Left colon (tissue), 2 donors: ENCODE data around the gene UNC119B. TPM values are rescaled to one million over a fixed set of nuclear protein-coding genes. Genes with fewer than 3 reads are reported as not detected.
"Not testable (repeated sequence)": the region's sequence is repeated elsewhere in the genome, so short reads cannot be mapped to it uniquely, and the experiment has no call there.

ENCODE experiments used
- ATAC-seq: fragments of 200-7000 bp; cut with Tn5 transposase; one replicate; pipeline ENCODE4 v1.9.1; 2020; ENCODE audit warnings: mild to moderate bottlenecking, moderate library complexity
- DNase-seq, 2 donors: peaks; one replicate each; pipeline ENCODE4 v3.0.0-alpha.2; 2020
- intact Hi-C, 2 donors: fragments of 100-400 bp; cut with DNase I in 1 of 2; cut with micrococcal nuclease in 1 of 2; formaldehyde crosslinking; loops; one replicate each; pipeline versions ENCODE4 v1.11.2 to v1.14.0; 2022; cut with DNase I, micrococcal nuclease
- total RNA-seq, 2 donors: library from RNA; stranded (reverse); fragmentation: NEBNext Ultra II Directional; extraction: Animal tissue kit (Norgen Biotek cat#: 25700); gene quantifications; one replicate each; pipeline ENCODE4 v1.2.1, GENCODE V29; 2021
- donor health status: DM: no; HTN: no; CAD: no.
- donor health status: DM: yes; HTN: yes; CAD: no.

Gene UNC119B
- total RNA-seq, 2 donors from 2014 or later, result 15.1 to 27.5 TPM

DNA sequence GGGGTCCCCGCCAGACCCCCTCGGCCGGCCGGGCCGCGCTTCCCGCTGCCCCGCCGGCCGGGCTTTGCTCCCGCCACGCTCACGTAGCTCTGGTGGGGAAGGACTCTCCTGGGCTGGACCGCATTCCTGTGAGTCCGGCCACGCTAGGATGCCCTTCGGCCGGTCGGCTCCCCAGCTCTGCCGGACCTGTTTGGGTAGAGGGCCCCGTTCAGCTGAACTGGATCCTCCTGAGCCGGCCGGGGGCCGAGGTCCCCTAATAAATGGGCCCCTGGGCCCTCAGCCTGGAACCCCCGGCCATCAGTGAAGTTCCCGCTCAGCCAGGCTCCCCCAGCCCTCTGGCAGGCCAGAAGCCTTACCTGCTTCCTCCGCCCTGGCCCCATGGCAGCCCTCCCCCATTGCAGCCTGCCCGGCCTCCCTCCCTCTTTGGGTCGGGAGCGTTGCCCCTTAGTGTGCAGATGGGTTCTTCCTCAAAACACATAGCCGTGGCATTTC is 593 bp downstream of the UNC119B start:
- DNase-seq (peak in 1 of 2 donors; percentile 47), ATAC-seq (peak; percentile 53)
- intact Hi-C loops, result loop anchor here in 1 of 2 donors (5.0 kb wide), 1 partner anchor 64 kb away; no protein-coding TSS in a partner anchor

DNA sequence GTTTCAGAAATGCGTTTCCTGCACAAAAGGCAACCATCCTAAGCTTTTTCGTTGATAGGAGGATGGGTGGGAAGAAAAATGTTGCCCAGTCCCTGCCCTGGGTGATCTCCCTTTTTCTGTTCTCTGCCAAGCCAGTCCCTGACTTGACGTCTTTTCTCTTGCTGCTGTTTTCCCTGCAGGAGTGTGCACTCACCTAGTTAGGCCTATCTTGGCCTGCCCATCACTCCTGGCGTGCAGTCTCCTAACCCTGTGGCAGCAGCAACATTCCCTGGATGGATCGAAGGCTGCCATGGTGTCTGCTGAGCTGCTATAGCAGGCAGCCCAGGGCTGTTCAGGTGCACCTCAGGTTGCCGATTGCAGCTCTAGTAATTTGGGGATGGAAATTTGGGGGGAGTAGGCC is 1.2 kb downstream of the UNC119B start:
- DNase-seq (no peak), ATAC-seq (peak; percentile 20)
- intact Hi-C loops, result loop anchor here in 1 of 2 donors (5.0 kb wide), 1 partner anchor 64 kb away; no protein-coding TSS in a partner anchor

DNA sequence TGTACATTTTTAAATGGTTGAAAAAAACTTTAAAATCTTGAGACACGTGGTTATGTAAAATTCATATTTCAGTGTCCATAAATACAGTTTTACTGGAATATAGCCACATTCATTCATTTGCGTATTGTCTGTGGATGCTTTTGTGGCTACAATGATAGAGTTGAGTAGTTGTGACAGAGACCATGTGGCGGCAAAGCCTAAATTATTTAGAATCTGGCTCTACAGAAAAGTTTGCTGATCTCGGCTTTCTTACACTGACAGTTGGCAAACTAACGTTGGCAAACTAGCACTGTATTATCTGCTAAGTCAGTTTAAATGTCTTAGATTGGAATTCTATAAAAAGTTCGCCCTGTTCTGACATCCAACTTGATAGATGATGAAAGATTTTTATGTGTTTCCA is 2.4 kb downstream of the UNC119B start:
- intact Hi-C loops, result loop anchor here in 1 of 2 donors (2.0 to 5.0 kb wide), 2 partner anchors 65 to 130 kb away; no protein-coding TSS in a partner anchor
- DNase-seq (no peak), ATAC-seq (no peak)

DNA sequence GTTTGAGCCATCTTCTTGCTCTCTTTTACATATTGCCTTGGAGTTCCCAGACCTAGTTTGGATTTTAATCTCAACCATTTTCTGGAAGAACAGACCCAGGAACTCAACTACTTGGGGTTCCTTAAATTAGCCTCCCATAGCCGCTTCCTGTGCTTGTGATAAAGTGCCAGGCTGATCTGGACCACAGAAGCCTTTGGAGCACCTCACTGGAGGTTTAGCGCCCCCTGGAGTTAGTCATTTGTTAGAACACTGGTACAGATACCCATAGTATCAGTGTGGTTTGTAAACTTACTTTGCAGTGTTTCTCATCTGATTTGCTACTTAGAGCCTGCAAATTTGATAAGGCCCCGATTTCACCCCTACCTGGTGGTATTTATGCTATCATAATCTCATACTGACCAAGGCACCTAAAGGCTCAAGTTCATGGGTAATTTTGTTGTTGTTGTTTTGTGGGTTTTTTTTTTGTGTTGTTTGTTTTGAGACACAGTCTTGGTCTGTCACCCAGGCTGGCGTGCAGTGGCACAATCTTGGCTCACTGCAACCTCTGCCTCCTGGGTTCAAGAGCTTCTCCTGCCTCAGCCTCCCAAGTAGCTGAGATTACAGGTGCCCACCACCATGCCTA is 3.7 kb downstream of the UNC119B start:
- intact Hi-C loops, result loop anchor here in 1 of 2 donors (2.0 to 5.0 kb wide), 2 partner anchors 67 to 131 kb away; no protein-coding TSS in a partner anchor
- ATAC-seq, result peak; percentile 51
- DNase-seq, result peak; percentile 72 to 73

DNA sequence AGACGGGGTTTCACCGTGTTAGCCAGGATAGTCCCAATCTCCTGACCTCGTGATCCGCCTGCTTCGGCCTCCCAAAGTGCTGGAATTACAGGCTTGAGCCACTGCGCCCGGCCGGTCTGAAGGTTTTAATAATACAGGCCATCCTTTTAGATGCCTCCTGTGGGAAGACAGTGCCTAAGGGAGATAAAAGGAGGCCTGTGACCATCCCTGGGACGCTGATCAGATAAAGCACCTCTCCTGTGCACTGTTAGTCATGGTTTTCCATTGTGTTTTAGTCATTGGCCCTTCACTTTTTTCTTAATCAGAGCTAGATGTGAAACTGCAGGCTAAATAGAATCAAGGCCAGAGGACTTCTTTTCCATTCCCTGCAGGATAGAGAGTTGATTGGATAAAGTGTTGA is 7.8 kb downstream of the UNC119B start:
- DNase-seq (no peak), ATAC-seq (no peak)
- intact Hi-C loops, result no loop called here

DNA sequence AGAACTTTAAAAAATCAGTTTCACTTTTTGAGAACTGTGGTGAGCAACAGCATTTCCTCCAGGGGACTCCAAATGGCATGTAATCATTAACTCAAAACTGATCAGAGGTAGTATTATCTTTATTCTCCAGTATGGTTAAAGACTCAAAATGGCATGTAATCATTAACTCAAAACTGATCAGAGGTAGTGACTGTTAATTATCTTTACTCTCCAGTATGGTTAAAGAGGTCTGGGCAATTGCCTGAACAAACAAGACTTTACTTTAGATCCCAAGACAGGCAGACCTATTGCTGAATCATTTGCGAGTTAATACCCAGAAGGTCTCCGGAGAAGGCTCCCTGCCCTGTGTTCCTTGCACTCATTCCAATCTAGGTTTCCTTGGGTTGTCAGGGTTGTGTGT is 8.8 kb downstream of the UNC119B start:
- ATAC-seq (peak; percentile 81), DNase-seq (no peak)
- intact Hi-C loops, result no loop called here

DNA sequence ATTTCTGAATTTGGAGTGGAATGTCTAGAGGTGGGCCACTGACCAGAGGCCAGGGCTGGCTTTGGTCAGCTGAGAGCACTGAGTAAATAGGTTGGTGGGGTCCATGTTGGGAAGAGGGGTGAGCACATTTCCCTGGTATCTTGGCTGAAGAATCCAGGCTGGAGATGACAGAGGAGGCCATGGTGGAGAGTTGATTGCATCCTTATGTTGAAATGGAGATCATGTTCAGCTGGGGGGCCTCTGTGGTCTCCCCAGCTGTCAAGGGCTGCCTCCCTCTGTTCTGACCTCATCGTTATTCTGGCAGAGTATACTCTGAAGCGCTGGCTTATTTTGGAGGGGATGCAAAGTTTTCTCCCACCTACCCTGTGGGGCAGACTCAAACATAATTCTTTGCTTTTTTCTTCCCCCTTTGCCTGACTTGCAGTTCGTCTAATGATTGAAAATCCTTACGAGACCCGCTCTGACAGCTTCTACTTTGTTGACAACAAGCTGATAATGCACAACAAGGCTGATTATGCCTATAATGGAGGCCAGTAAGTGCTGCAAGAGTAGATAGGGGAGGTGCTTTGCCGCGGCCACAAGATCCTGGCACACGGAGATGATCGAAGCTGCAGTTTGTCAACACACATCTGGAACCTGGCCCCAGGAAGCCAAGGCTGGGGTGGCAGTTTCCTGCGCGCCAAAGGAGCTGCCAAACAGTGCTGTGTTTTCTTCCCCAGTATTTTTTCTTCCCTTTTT is 9.4 kb downstream of the UNC119B start:
- DNase-seq (no peak), ATAC-seq (peak; percentile 46)
- intact Hi-C loops, result no loop called here

DNA sequence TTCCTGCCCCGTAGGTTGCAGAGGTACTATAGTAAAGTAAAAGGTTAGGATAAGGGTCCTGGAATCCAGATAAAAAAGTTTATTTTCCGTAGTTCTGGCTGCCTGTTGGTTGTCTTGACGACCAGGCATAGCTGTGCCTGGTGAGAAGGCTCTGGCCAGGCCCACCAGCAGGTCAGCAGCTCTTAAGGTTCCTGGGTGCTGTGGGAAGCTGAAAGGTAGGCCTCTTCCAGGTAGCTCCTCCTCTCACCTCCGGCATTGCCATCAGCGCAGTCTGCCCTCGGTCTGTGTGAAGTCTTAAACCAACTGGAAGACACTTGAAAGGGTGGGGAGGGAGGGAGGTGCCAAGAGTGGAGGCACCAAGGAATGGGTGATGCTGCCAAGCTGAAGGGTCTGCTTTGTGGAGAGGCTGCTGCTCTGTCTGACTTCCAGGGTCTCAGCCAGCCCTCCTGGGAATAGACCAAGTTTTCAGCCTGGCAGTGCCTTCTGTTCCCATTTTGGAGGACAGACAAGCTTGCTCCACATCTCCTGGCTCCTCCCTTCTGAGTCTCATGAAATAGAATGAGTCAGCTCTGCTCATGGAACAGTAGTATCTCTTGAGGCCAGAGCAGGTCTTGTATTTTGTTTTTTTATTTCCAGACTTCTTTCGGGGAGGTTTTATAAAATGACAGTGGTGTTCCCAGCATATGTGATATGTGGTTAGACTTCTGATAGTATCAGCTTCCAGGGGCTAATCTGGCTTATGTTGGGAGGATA is 10.2 kb downstream of the UNC119B start:
- DNase-seq (no peak), ATAC-seq (peak; percentile 10)
- intact Hi-C loops, result no loop called here

DNA sequence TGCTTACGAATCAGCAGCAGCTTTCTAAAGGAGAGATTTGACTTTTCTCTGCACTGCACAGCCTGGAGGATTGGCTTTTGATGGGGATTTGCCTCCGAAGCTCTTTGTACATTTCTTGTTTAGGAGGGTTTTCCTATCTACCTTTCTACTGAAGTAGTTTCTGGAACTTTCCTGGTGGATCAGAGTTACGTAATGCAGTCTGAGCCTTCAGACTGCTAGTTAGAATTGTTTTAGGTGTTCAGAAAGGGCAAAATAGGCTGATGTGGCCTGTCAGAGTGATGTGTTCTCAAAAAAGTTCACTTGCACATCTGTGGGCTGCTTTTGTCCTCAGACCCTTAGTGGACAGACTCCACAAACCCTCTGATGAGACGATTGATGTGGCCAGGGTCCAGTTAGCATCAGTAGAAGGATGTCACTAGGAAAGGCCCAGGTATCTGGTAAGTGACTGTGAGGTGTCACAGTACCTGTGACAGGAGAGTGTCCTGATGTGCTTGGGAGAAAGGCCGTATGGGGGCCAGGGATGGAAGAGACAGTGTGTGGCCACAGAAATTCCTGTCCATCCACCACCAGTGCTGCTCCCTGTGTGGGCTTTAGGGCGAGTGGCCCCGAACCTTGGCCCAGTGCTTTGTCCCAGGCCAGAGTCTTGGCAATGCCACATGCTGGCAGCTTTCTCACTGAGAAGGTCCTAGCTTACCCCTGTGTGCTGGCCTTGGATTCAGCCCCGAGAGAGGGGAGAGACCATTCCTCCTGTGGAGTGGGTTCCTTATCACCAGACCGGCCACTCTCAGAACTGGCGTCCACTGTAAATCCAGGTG is 10.9 kb downstream of the UNC119B start:
- DNase-seq (no peak), ATAC-seq (no peak)
- intact Hi-C loops, result no loop called here

DNA sequence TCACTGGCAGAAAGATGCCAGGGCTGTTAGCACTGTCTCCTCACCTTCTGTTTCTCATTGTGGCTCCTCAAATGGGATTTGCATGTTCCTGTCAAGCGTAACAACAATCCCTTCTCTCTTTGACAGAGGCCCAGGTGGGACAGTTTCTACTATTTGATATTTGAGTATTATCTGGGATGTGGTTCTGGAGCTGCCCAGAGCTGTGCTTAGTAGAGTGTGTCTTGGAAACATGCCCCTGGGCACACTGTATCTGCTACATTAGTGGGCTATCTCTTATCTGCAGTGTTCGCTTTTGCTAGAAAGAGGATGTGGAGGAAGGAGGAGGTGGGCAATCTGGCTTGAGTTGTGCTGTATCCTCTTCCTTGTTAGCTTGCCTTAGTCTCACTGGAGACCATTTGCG is 11.6 kb downstream of the UNC119B start:
- ATAC-seq, result no peak
- no peak for DNase-seq
- intact Hi-C loops, result no loop called here

DNA sequence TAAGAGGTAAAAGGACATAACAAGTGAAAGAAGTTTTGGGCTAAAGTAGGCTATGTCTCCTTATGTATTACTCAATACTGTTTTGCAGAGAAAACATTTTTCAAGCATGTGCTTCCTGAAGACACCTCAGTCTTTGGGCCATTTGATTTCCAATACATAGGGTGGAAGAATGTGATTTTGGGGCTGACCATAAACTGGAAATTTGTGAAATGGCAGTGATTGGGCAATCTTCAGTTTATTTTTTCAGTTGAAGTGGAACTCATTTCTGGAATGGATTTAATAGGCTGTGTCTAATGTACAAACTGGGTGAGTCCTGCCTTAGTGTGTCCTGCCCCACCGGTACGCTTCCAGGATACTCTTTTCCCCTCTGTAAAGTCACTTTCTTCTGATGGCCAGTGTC is 12.5 kb downstream of the UNC119B start:
- intact Hi-C loops, result no loop called here
- no peak for DNase-seq
- no peak for ATAC-seq

DNA sequence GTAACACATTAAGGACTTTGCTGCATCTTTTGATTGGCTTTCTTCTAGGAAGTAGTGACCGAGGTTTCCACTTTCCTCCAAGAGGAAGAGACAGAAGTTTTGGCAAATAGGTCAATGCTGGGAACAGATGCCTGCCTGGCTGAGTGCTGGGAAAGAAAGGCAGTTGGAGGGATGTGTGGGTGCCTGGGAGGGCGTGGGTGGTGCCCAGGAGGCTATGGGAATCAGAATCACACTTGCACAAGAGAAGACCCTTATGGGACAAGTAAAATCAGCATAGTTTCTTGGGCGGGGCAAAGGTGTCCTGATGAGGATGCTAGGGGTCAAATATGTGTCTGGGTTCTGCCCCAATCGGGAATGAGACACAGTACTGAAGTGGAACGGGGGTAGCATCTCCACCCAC is 14.5 kb downstream of the UNC119B start:
- DNase-seq, result no peak
- no peak for ATAC-seq
- intact Hi-C loops, result no loop called here

DNA sequence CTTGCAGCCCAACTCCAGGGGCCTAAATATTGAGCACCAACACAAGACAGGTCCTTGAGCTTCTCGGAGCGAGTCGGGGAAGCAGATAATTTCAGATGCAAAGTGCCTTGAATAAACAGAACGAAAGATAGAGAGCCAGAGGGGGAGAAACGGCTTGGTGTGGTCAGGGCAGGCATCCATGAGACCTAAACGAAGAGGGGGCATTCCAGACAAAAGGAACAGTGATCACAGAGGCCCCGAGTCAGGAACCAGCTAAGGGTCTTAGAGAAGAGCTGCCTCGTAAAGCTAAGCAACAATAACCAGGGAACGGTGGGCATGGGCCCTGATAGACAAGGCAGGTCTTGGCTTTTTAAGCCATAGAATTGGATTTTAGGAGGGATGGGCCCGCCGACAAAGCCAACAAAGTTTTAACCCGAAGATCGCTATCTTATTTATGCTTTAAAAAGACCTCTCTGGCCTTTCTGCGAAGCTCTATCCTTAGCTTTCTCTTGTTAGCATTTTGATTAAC is 14.9 kb downstream of the UNC119B start:
- no peak for DNase-seq
- intact Hi-C loops, result no loop called here
- no peak for ATAC-seq

DNA sequence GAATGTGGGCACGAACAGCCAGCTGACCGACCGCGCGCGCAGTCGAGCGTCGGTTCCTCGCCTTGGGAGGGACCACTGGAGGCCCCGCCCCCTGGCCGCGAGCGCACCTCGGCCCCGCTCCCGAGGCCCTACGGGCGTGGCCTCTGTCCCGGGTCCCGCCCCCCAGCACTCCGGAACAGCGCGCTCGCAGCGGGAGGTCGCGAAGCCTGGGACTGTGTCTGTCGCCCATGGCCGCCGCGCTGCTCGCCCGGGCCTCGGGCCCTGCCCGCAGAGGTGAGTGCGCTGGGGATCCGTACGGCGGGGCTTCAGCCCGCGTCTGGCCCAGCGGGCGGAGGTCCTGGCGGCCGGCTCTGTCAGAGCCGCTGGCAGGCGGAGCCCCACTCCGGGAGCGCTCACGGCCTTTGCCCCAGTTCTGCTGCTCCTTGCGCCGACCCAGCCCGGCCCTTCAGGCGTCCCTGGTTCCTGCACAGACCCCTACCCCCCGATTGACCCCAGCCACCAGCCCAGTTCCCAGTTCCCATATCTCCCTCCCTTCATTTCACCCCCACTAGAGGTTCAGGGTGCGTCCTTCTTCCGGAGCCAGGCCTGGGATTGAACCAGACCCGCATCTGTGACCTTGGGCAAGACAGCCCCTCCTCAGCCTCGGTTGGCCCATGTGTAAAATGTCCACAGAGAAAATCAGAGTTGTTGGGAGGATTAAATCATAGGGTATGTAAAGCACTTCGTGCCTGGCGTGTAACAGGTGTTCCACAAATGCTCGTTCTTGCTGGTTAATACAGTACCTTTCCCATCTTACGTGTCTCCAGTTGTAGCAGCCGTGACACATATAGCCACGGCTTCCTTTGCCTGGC is 15.6 kb downstream of the UNC119B start, which contains the start of gene ACADS:
TSS of gene ACADS (plus strand) at position 168 of the 851 bp plus-strand sequence. CDS start at position 228, 60 bp downstream.
- ATAC-seq, result peak; percentile 91
- peak; percentile 89 to 97 for DNase-seq
- intact Hi-C loops, result no loop called here

DNA sequence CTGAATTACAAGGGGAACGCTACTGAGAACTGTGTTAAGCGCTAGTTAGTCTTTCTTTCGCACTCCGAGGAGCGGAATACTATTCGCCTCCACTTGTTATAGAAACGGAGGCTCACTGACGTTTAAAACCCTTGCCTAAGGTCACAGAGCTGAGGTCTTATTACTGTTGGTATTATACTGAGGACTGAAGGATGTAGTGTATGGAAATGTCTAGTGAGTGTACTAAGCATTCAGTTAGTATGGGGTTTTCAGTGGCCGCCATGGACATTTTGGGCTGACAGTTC is 16.2 kb downstream of the UNC119B start:
- DNase-seq (no peak), ATAC-seq (peak; percentile 23)
- intact Hi-C loops, result no loop called here

DNA sequence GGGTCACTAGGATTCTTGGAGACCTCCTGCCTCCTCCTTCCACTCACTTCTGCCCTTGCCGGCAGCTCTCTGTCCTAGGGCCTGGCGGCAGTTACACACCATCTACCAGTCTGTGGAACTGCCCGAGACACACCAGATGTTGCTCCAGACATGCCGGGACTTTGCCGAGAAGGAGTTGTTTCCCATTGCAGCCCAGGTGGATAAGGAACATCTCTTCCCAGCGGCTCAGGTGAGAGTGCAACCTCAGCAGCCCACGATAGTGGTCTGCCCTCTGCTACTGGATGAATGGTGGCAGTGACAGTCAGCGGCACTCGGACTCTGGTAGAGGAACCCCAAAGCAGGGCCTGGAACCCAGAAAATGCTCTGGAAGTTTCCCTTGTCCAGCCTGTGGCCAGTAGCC is 16.7 kb downstream of the UNC119B start:
- DNase-seq, result no peak
- ATAC-seq, result peak; percentile 18
- intact Hi-C loops, result no loop called here

DNA sequence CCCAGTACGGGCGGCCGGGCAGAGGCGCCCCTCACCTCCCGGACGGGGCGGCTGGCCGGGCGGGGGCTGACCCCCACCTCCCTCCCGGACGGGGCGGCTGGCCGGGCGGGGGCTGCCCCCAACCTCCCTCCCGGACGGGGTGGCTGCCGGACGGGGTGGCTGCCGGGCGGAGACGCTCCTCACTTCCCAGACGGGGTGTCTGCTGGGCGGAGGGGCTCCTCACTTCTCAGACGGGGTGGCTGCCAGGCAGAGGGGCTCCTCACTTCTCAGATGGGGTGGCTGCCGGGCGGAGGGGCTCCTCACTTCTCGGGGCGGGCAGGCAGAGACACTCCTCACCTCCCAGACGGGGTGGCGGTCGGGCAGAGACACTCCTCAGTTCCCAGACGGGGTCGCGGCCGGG is 21.9 kb downstream of the UNC119B start:
- ATAC-seq, intact Hi-C loops, DNase-seq: not testable (repeated sequence)

DNA sequence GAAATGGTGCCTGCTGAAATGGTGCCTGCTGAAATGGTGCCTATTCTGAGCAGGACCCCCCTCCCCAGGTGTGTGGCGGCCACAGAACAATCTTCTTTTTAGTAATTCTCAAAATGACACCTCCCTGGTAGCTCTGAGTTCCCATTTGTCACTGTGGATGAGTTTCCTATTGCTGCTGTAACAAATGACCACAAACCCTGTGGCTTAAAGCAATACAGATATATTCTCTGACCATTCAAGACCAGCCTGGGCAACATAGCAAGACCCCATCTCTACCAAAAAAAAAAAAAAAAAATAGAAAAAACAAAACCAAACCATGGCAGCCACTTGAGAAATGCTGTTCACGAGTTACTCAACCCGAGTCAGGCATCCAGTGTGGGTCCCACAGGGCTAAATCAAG is 23.3 kb downstream of the UNC119B start:
- intact Hi-C loops, result no loop called here
- no peak for ATAC-seq

More for the DNA sequence above, 23.3 kb downstream of the UNC119B start:
- no peak for DNase-seq
